ENCODE measurements around the gene TMEM175.
"Not testable (repeated sequence)": the region's sequence is repeated elsewhere in the genome, so short reads cannot be mapped to it uniquely, and the experiment has no call there.

DNA sequence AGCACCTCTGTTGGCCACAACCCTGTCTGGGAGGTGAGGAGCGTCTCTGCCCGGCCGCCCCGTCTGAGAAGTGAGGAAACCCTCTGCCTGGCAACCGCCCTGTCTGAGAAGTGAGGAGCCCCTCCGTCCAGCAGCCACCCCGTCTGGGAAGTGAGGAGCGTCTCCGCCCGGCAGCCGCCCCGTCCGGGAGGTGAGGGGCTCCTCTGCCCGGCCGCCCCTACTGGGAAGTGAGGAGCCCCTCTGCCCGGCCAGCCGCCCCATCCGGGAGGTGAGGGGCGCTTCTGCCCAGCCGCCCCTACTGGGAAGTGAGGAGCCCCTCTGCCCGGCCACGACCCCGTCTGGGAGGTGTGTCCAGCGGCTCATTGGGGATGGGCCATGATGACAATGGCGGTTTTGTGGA is 43.8 kb downstream of the TMEM175 start:
- TF ChIP-seq, protein P1, sequence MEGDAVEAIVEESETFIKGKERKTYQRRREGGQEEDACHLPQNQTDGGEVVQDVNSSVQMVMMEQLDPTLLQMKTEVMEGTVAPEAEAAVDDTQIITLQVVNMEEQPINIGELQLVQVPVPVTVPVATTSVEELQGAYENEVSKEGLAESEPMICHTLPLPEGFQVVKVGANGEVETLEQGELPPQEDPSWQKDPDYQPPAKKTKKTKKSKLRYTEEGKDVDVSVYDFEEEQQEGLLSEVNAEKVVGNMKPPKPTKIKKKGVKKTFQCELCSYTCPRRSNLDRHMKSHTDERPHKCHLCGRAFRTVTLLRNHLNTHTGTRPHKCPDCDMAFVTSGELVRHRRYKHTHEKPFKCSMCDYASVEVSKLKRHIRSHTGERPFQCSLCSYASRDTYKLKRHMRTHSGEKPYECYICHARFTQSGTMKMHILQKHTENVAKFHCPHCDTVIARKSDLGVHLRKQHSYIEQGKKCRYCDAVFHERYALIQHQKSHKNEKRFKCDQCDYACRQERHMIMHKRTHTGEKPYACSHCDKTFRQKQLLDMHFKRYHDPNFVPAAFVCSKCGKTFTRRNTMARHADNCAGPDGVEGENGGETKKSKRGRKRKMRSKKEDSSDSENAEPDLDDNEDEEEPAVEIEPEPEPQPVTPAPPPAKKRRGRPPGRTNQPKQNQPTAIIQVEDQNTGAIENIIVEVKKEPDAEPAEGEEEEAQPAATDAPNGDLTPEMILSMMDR (conservative IDR thresholded peaks at IDR 0.05; ENCODE audit: low read depth, low read length): not testable (repeated sequence)
- TF ChIP-seq EZH2 (IDR thresholded peaks at IDR 0.05; ENCODE audit: low read length, unreplicated experiment); EZH2phosphoT487 (IDR thresholded peaks at IDR 0.05; ENCODE audit: borderline replicate concordance, low read length): not testable (repeated sequence)

Data from PC-3 (cell line).